RWPE2 (cell line): ENCODE data around the gene ONECUT1.
A peak's percentile ranks its signal among the peaks of the same experiment; 100 is the strongest.

Experiments used
- ATAC-seq: fragments of 200-7000 bp; cut with Tn5 transposase; 3 replicates; pipeline ENCODE4 v1.9.1; 2021; ENCODE audit warnings: low read depth
- DNase-seq: peaks from one replicate; pipeline ENCODE4 v3.0.0-alpha.2; 2020; ENCODE audit warnings: low spot score
- H3K27ac ChIP-seq: fragments of 450-650 bp; 2 replicates; pipeline ENCODE4 v1.5.1; 2017; ENCODE audit warnings: mild to moderate bottlenecking; ENCODE audit not compliant: poor library complexity, severe bottlenecking
- H3K27me3 ChIP-seq: fragments of 250-450 bp; sonication (Bioruptor Pico); 2 replicates; pipeline ENCODE4 v1.5.1; 2021; ENCODE audit warnings: mild to moderate bottlenecking, moderate library complexity; ENCODE audit not compliant: insufficient read depth, poor library complexity, severe bottlenecking
- H3K36me3 ChIP-seq: fragments of 250-450 bp; sonication (Bioruptor Pico); 2 replicates; pipeline ENCODE4 v1.5.1; 2020; ENCODE audit warnings: low read depth, mild to moderate bottlenecking, moderate library complexity
- H3K4me1 ChIP-seq: fragments of 250-450 bp; sonication (Bioruptor Pico); 2 replicates; pipeline ENCODE4 v1.5.1; 2021; ENCODE audit warnings: mild to moderate bottlenecking, moderate library complexity; ENCODE audit not compliant: insufficient read depth, poor library complexity, severe bottlenecking
- H3K4me3 ChIP-seq: fragments of 250-450 bp; sonication (Bioruptor Pico); 2 replicates; pipeline ENCODE4 v1.5.1; 2021; ENCODE audit warnings: mild to moderate bottlenecking, moderate library complexity; ENCODE audit not compliant: severe bottlenecking
- H3K9me3 ChIP-seq: fragments of 250-450 bp; sonication (Bioruptor Pico); 2 replicates; pipeline ENCODE4 v1.5.1; 2021; ENCODE audit warnings: mild to moderate bottlenecking, moderate library complexity; ENCODE audit not compliant: severe bottlenecking
- TF ChIP-seq, protein P1 (sequence below): fragments of 450-650 bp; IDR thresholded peaks from one replicate; pipeline ENCODE4 v1.5.1; 2017; ENCODE audit warnings: mild to moderate bottlenecking, moderate library complexity; ENCODE audit not compliant: poor library complexity, severe bottlenecking

ONECUT1 gene

DNA sequence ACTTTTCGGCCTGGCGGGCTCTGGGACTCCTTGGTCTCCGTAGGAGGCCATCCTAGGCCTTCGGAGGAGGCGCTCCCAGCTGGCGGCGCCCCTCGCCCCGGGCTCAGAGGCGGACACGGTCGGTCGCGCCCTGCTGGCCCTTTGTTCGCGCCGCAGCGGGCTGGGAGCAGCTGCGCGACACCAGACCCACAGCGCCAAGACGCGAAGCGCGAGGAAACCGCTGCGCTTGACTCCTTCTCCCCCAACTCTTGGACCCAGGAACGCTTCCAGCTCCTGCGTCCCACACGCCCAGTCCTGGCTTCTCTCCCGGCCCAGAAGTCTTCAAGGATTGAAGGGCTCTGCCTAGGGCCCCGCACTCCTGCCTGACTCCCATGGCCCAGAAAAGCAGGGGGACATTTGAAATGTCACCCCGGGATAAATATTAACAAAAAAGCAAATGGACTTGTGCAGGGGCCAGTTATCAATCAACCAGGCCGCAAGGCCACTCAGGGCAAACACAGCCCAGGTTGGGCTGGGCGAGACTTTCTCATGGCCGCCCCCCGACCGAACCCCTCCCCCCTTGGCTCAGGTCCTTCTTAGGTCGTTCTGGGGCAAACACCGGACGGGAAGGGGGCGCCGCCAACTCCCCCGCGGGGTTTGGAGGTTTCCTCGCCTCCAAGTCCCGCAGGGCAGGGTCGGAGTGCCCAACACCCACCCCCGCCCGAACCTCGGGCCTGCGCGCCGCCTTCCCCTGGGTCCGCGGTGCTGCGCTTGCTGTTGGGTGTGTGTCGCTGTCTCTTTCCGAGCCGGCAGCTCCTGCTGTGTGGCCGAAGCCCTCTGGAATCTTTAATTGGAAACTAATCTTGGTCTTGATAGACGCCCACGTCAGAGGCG is 5.1 kb downstream of the ONECUT1 start:
- no peak for ATAC-seq
- Histone ChIP-seq H3K4me1 (no peaks in the 10 kb centered on the region), H3K4me3 (no peak overlapping the region), H3K27me3 (peaks cover 98% of the 10 kb centered on the region), H3K9me3 (no peaks in the 10 kb centered on the region), H3K27ac (no peak overlapping the region), H3K36me3 (no peaks in the 10 kb centered on the region)
- TF ChIP-seq, protein P1, sequence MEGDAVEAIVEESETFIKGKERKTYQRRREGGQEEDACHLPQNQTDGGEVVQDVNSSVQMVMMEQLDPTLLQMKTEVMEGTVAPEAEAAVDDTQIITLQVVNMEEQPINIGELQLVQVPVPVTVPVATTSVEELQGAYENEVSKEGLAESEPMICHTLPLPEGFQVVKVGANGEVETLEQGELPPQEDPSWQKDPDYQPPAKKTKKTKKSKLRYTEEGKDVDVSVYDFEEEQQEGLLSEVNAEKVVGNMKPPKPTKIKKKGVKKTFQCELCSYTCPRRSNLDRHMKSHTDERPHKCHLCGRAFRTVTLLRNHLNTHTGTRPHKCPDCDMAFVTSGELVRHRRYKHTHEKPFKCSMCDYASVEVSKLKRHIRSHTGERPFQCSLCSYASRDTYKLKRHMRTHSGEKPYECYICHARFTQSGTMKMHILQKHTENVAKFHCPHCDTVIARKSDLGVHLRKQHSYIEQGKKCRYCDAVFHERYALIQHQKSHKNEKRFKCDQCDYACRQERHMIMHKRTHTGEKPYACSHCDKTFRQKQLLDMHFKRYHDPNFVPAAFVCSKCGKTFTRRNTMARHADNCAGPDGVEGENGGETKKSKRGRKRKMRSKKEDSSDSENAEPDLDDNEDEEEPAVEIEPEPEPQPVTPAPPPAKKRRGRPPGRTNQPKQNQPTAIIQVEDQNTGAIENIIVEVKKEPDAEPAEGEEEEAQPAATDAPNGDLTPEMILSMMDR: no peak
- DNase-seq: no peak

DNA sequence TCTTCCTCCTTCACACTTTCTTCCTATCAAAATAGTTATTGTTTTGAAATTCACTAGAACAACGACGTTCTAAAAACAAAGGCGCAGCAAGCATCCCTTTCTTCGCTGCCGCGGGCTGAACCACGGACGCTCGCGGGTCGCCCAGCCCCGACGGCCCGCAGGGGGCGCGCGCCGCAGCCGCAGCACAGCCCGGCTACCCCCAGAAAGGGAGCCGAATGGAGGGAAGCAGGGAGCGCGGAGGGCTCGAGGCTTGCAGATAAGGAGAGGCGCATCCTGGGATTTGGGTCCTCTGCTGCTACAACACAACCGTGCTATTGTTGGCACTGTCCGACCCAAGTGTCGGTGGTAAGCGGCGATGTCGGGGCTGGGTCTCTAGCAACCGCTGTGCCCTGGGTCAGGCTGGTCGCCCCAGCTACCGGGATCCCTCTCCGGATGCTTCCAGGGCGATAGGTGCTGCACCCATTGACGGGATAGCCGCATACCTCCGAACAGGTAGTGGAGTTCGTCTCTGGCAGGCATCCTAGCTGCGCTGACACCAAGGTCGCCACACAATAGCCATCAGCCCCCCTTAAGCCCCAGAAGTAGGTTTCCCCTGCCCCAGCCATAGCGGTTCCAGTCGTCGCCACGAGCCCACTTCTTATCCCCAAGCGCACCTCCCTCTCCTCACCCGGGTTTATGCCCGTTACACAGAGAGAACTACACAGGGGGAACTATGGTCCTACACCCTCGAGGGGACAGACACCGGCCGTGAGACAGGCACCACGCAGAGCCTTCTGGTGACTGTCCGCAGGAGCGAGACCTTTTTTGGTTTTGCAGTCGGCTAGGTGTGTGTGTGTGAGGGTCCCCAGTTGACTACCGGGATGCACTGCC is 6.0 kb downstream of the ONECUT1 start:
- H3K4me3 ChIP-seq: no peak overlapping the region
- no peaks in the 10 kb centered on the region for H3K9me3 ChIP-seq
- TF ChIP-seq, protein P1: peak; percentile 83
- H3K27ac ChIP-seq: no peak overlapping the region
- ATAC-seq: peak; percentile 49
- DNase-seq: no peak
- H3K27me3 ChIP-seq: peaks cover 97% of the 10 kb centered on the region
- H3K4me1 ChIP-seq: no peaks in the 10 kb centered on the region
- H3K36me3 ChIP-seq: no peaks in the 10 kb centered on the region

- ATAC-seq (no peak), DNase-seq (no peak)
- Histone ChIP-seq H3K4me3 (no peak overlapping the region), H3K9me3 (no peaks in the 10 kb centered on the region), H3K27ac (no peak overlapping the region), H3K4me1 (no peaks in the 10 kb centered on the region), H3K36me3 (no peaks in the 10 kb centered on the region), H3K27me3 (peaks cover 93% of the 10 kb centered on the region)
- TF ChIP-seq, protein P1: no peak
These were observed 6.8 kb downstream of the ONECUT1 start for GRCh38 chr15:52783191-52783829.

DNA sequence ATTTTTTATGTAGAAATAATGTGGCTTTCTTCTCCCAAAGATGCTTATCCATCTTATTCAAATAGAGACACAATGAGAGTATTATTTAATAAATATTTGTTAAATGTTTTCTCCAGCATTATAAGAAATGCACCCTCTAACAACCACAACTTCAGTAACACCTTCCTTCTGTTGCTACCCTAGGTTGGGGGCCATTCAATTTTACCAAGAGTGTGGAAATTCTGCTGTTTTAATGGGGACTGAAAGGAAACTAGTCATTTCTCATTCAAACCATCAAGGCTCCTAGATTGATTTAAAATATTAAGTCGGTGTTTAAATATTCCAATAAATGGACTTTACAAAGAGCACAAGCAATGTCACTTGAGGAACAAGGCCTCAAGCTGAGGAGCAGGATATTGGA is 7.6 kb downstream of the ONECUT1 start:
- Histone ChIP-seq H3K9me3 (no peaks in the 10 kb centered on the region), H3K4me1 (no peaks in the 10 kb centered on the region), H3K27ac (no peak overlapping the region), H3K4me3 (no peak overlapping the region), H3K27me3 (peaks cover 93% of the 10 kb centered on the region), H3K36me3 (no peaks in the 10 kb centered on the region)
- TF ChIP-seq, protein P1: no peak
- ATAC-seq (no peak), DNase-seq (no peak)
